CD4-positive, alpha-beta memory T cell (primary cell): Measurements from ENCODE around the gene SAP130. TPM values are rescaled to one million over a fixed set of nuclear protein-coding genes. Genes with fewer than 3 reads are reported as not detected.

Source experiments
- CTCF ChIA-PET: fragments of 350-600 bp; sonication (Branson Sonifier 250); formaldehyde crosslinking; loops from one replicate; lab custom pipeline; 2021; ENCODE audit warnings: inconsistent platforms; ENCODE audit not compliant: partially characterized antibody; lab: Charles Lee
- POLR2A ChIA-PET: fragments of 350-600 bp; sonication (Branson Sonifier 250); formaldehyde crosslinking; loops from one replicate; lab custom pipeline; 2021; ENCODE audit not compliant: partially characterized antibody; lab: Charles Lee
- DNase-seq, 5 donors: peaks; one replicate each; pipeline versions ENCODE4 v3.0.0 to v3.0.0-alpha.2; 2020 to 2022; ENCODE audit warnings: mixed read lengths in 1 of 5
- H3K27ac ChIP-seq: one replicate; pipeline ENCODE4 v1.7.0; 2013; ENCODE audit warnings: low read depth, low read length
- H3K27me3 ChIP-seq: 2 replicates; pipeline ENCODE4 v1.7.0; 2013; ENCODE audit warnings: mild to moderate bottlenecking, low read length, moderate library complexity; ENCODE audit not compliant: insufficient read depth
- H3K36me3 ChIP-seq: 2 replicates; pipeline ENCODE4 v1.7.0; 2013; ENCODE audit warnings: mild to moderate bottlenecking, low read length, moderate library complexity; ENCODE audit not compliant: insufficient read depth
- H3K4me1 ChIP-seq: 2 replicates; pipeline ENCODE4 v1.7.0; 2013; ENCODE audit warnings: mild to moderate bottlenecking, low read length, moderate library complexity; ENCODE audit not compliant: insufficient read depth
- H3K4me3 ChIP-seq, 2 donors: one replicate each; pipeline ENCODE4 v1.7.0; 2013; ENCODE audit warnings: low read length in 2 of 2, mild to moderate bottlenecking in 1 of 2
- H3K9me3 ChIP-seq, 2 donors: one replicate each; pipeline ENCODE4 v1.7.0; 2013; ENCODE audit warnings: low read length in 2 of 2, control low read depth in 1 of 2; ENCODE audit not compliant: control insufficient read depth in 1 of 2
- H3K27ac Mint-ChIP-seq, 7 donors: one replicate each; pipeline ENCODE4 v1.8.0; 2020 to 2021; ENCODE audit warnings: mixed read lengths in 7 of 7, mild to moderate bottlenecking in 6 of 7, inconsistent platforms in 3 of 7, moderate library complexity in 3 of 7
- H3K27me3 Mint-ChIP-seq, 2 donors: one replicate each; pipeline ENCODE4 v1.8.0; 2020 to 2021; ENCODE audit warnings: mixed read lengths in 2 of 2
- H3K36me3 Mint-ChIP-seq, 2 donors: one replicate each; pipeline ENCODE4 v1.8.0; 2020 to 2021; ENCODE audit warnings: mixed read lengths in 2 of 2, inconsistent platforms in 1 of 2, mild to moderate bottlenecking in 1 of 2
- H3K4me1 Mint-ChIP-seq, 4 donors: one replicate each; pipeline ENCODE4 v1.8.0; 2020 to 2021; ENCODE audit warnings: mixed read lengths in 4 of 4, mild to moderate bottlenecking in 1 of 4
- H3K4me3 Mint-ChIP-seq, 8 donors: one replicate each; pipeline ENCODE4 v1.8.0; 2020 to 2021; ENCODE audit warnings: mixed read lengths in 8 of 8, mild to moderate bottlenecking in 7 of 8, moderate library complexity in 6 of 8, inconsistent platforms in 3 of 8
- H3K9me3 Mint-ChIP-seq, 8 donors: one replicate each; pipeline ENCODE4 v1.8.0; 2020 to 2021; ENCODE audit warnings: mixed read lengths in 8 of 8, mild to moderate bottlenecking in 5 of 8, inconsistent platforms in 3 of 8, moderate library complexity in 1 of 8
- intact Hi-C: fragments of 100-400 bp; cut with micrococcal nuclease; formaldehyde crosslinking; loops from one replicate; pipeline ENCODE4 v1.15.1; 2023
- polyA plus RNA-seq, 2 donors: library from polyadenylated mRNA; unstranded; fragments of 300-500 nt; fragmentation: Illumina TruSeq; gene quantifications; one replicate each; pipeline ENCODE4 v1.2.3, GENCODE V29; 2021
- total RNA-seq, 2 experiments: library from RNA; stranded (reverse); gene quantifications; one replicate each; pipeline ENCODE4 v1.2.3, GENCODE V29; 2021

The SAP130 gene
- total and polyA plus RNA-seq, 4 experiments from 2014 or later = 3.1 to 30.2 (median 21.7) TPM

GRCh38 chr2:128038411-128038810, 10.6 kb upstream of the SAP130 start:
- CTCF ChIA-PET = no interaction called here
- no peaks in the 10 kb centered on the region for H3K4me1 ChIP-seq
- peaks cover 0 to 11% of the 10 kb centered on the region in 2 donors for H3K9me3 ChIP-seq
- Mint-ChIP-seq H3K4me1 (no peaks in the 10 kb centered on the region), H3K27me3 (peaks cover 7 to 13% of the 10 kb centered on the region in 2 donors), H3K4me3 (no peak overlapping the region), H3K27ac (no peak overlapping the region), H3K36me3 (peaks cover 0 to 5% of the 10 kb centered on the region in 2 donors), H3K9me3 (peaks cover 5 to 54% (median 43%) of the 10 kb centered on the region in 8 donors)
- intact Hi-C loops = no loop called here
- H3K27me3 ChIP-seq = peaks cover 4% of the 10 kb centered on the region
- no peak overlapping the region for H3K27ac ChIP-seq
- POLR2A ChIA-PET = no interaction called here
- H3K4me3 ChIP-seq = no peak overlapping the region
- H3K36me3 ChIP-seq = no peaks in the 10 kb centered on the region
- DNase-seq = no peak

DNA sequence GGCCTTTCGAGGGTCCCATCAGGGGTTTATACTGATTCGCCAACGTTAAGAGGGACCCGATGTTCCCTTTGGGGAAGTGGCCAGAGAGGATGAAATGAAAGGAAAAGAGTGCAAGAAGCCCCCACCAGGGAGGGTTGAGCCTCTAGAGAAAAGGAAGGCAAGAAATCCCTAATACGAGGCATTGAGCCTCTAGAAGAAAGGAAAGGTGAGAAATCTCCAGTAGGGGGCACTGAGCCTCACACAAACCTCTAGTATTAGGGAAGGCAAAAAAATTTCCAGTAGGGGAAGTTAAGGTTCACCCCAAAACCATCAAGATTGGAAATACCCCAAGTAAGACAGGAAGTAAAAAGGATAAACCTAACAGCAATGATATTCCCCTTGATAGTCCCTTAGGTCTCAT, 9.8 kb upstream of the SAP130 start:
- peaks cover 5 to 48% (median 38%) of the 10 kb centered on the region in 8 donors for H3K9me3 Mint-ChIP-seq
- peaks cover 0 to 5% of the 10 kb centered on the region in 2 donors for H3K36me3 Mint-ChIP-seq
- Histone ChIP-seq H3K27me3 (peaks cover 4% of the 10 kb centered on the region), H3K36me3 (no peaks in the 10 kb centered on the region), H3K4me3 (no peak overlapping the region), H3K9me3 (peaks cover 0 to 5% of the 10 kb centered on the region in 2 donors), H3K4me1 (no peaks in the 10 kb centered on the region), H3K27ac (no peak overlapping the region)
- CTCF ChIA-PET = no interaction called here
- no peaks in the 10 kb centered on the region for H3K4me1 Mint-ChIP-seq
- no peak overlapping the region for H3K27ac Mint-ChIP-seq
- DNase-seq = no peak
- H3K27me3 Mint-ChIP-seq = peaks cover 7 to 13% of the 10 kb centered on the region in 2 donors
- intact Hi-C loops = no loop called here
- no peak overlapping the region for H3K4me3 Mint-ChIP-seq
- POLR2A ChIA-PET = no interaction called here

DNA sequence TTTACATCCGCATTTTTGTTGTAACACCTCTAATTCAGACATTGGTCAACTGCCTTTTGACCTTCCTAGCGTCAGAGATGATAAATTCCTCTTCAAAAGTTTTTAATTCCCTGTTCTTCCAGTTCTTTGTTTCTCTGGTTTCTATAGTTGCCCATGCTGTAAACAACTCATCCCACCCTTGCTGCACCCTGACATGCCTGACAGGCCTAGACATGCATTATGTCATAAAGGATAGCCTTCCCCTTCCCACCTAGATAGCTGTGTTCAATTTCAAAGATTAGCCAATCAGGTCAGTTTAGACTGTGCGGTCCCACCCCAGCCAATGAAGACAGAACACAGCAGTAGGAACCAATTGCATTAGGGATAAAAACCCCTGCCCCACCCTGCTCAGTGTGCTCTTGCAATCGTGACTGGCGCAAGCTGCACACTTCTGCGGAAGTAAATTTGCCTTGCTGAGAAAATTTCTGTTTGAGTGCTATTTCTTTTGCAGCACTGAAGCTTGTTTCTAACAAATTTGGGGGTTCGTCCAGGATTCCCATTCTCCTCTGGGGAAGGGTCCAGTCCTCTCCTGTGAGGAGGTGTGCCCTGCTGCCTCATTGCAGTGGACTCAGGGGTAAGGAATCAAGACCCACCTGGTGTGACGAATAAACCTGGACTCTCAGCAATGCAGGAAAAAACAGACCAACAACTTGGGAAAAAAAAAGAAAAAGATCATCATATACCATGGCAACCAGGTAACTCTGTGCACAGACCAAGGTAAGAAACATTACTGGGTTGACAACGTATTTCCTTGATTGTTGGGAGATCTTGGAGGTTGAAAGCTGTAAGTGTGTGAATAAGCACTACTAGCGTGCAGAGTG, 9.1 kb upstream of the SAP130 start:
- Mint-ChIP-seq H3K36me3 (peaks cover 0 to 5% of the 10 kb centered on the region in 2 donors), H3K27me3 (peaks cover 7 to 13% of the 10 kb centered on the region in 2 donors), H3K4me3 (no peak overlapping the region), H3K4me1 (no peaks in the 10 kb centered on the region), H3K27ac (peak overlapping the region in 1 of 7 donors; percentile 9), H3K9me3 (peaks cover 2 to 49% (median 36%) of the 10 kb centered on the region in 8 donors)
- H3K4me1 ChIP-seq = no peaks in the 10 kb centered on the region
- H3K36me3 ChIP-seq = no peaks in the 10 kb centered on the region
- H3K4me3 ChIP-seq = no peak overlapping the region
- no peak for DNase-seq
- peaks cover 0 to 5% of the 10 kb centered on the region in 2 donors for H3K9me3 ChIP-seq
- intact Hi-C loops = no loop called here
- CTCF ChIA-PET = no interaction called here
- no peak overlapping the region for H3K27ac ChIP-seq
- H3K27me3 ChIP-seq = peaks cover 4% of the 10 kb centered on the region
- POLR2A ChIA-PET = no interaction called here

GRCh38 chr2:128032092-128032491, 4.2 kb upstream of the SAP130 start:
- H3K4me3 Mint-ChIP-seq = no peak overlapping the region
- POLR2A ChIA-PET = interaction anchor here (1.2 kb wide), 1 partner anchor 59 kb away, joined by 3 read pairs; the partner anchor contains the start of gene UGGT1
- CTCF ChIA-PET = no interaction called here

GRCh38 chr2:128028668-128029054, 802 bp upstream of the SAP130 start:
- Histone ChIP-seq H3K4me3 (peak overlapping the region; percentile 36 to 82), H3K27me3 (no peaks in the 10 kb centered on the region), H3K36me3 (no peaks in the 10 kb centered on the region), H3K4me1 (peaks cover 23% of the 10 kb centered on the region), H3K27ac (peak overlapping the region; percentile 73), H3K9me3 (no peaks in the 10 kb centered on the region)
- ChIA-PET POLR2A (interaction anchor here (1.3 to 2.9 kb wide), 2 partner anchors 62 to 144 kb away, joined by 4 to 67 read pairs; partner anchors contain the start of gene UGGT1), CTCF (interaction anchor here (1.2 to 1.8 kb wide), 2 partner anchors 60 to 62 kb away, joined by 3 to 11 read pairs; partner anchors contain the start of gene UGGT1)
- intact Hi-C loops = loop anchor here (1.0 to 10.0 kb wide), 7 partner anchors 63 to 644 kb away; partner anchors contain the start of genes HS6ST1, IWS1, MAP3K2 and SFT2D3
- no peaks in the 10 kb centered on the region for H3K27me3 Mint-ChIP-seq
- H3K9me3 Mint-ChIP-seq = peaks cover 0 to 9% (median under 1%) of the 10 kb centered on the region in 8 donors
- peak overlapping the region; percentile 81 to 97 (median 93) for H3K27ac Mint-ChIP-seq
- peaks cover 5 to 9% of the 10 kb centered on the region in 2 donors for H3K36me3 Mint-ChIP-seq
- H3K4me3 Mint-ChIP-seq = peak overlapping the region; percentile 86 to 98 (median 90)
- H3K4me1 Mint-ChIP-seq = peaks cover 15 to 24% (median 20%) of the 10 kb centered on the region in 4 donors
- peak in 1 of 5 donors; percentile 6 for DNase-seq

More at GRCh38 chr2:128032092-128032491, 4.2 kb upstream of the SAP130 start:
- H3K36me3 Mint-ChIP-seq = peaks cover 2 to 5% of the 10 kb centered on the region in 2 donors
- Histone ChIP-seq H3K4me3 (no peak overlapping the region), H3K9me3 (peaks cover 0 to 5% of the 10 kb centered on the region in 2 donors), H3K36me3 (no peaks in the 10 kb centered on the region), H3K27me3 (no peaks in the 10 kb centered on the region), H3K4me1 (peaks cover 8% of the 10 kb centered on the region), H3K27ac (no peak overlapping the region)
- peaks cover 2 to 22% (median 11%) of the 10 kb centered on the region in 8 donors for H3K9me3 Mint-ChIP-seq
- peaks cover 0 to 2% of the 10 kb centered on the region in 2 donors for H3K27me3 Mint-ChIP-seq
- no peak for DNase-seq
- H3K4me1 Mint-ChIP-seq = peaks cover 7 to 9% (median 8%) of the 10 kb centered on the region in 4 donors
- intact Hi-C loops = no loop called here
- no peak overlapping the region for H3K27ac Mint-ChIP-seq

DNA sequence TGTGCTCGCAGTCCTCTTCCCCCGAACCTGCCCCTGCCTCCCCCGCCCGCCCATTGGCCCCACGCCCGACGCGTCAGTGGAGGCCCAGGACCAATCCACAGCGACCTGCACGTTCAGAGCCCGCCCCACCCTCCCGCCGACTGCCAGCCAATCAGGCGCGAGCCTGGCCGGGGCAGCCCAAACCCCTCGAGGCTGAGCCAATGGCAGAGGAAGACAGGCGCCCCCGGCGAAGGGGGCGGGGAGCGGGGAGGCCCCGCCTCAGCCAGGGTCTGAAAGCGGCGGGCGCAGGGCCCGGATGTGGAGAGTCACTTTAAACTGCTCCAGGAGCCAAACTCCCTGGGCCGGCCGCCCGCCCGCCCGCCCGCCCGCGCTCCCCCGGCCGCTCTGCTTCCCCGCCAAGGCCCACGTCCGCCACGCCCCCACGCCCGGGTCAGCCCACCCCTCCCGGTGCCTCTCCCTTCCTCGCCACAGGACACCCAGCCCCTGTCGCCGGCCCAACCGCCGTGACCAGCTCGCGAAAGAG, 520 bp downstream of the SAP130 start:
- no peaks in the 10 kb centered on the region for H3K27me3 Mint-ChIP-seq
- Histone ChIP-seq H3K36me3 (no peaks in the 10 kb centered on the region), H3K4me1 (peaks cover 23% of the 10 kb centered on the region), H3K9me3 (no peaks in the 10 kb centered on the region), H3K4me3 (peak overlapping the region in 1 of 2 donors; percentile 82), H3K27ac (peak overlapping the region; percentile 73), H3K27me3 (no peaks in the 10 kb centered on the region)
- H3K4me1 Mint-ChIP-seq = peaks cover 16 to 24% (median 20%) of the 10 kb centered on the region in 4 donors
- peak; percentile 97 to 100 (median 98) for DNase-seq
- POLR2A ChIA-PET = interaction anchor here (0.8 to 2.9 kb wide), 6 partner anchors 63 to 765 kb away, joined by 3 to 67 read pairs (median 4); partner anchors contain the start of genes AMMECR1L, MAP3K2 and UGGT1
- H3K27ac Mint-ChIP-seq = peak overlapping the region in 6 of 7 donors; percentile 36 to 94 (median 82)
- H3K36me3 Mint-ChIP-seq = peaks cover 6 to 9% of the 10 kb centered on the region in 2 donors
- H3K9me3 Mint-ChIP-seq = peaks cover 0 to 5% (median 0%) of the 10 kb centered on the region in 8 donors
- intact Hi-C loops = loop anchor here (2.0 to 10.0 kb wide), 3 partner anchors 141 to 643 kb away; partner anchors contain the start of genes MAP3K2 and WDR33
- H3K4me3 Mint-ChIP-seq = peak overlapping the region; percentile 52 to 99 (median 92)
- CTCF ChIA-PET = no interaction called here
